ENCODE data around the gene NGEF.

The NGEF gene

DNA sequence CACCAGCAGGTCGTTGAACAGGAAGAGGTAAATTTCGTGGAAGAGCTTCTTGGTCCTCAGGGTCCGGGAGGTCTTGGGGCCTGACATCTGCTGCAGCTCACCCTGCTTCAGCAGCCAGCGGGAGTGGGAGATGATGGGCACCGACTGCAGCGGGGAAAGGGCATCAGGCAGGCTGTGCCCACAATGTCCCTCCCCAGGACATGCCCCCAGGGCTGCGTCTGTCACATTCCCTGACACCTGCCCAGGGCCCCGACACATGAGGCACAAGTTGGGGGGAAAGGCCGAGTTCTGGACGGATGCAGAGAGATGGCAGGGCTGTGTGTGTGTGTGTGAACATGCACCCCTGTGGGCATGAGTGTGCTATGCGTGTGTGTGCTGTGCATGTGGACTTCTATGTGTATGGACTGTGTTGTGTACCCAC is 129.0 kb downstream of the NGEF start:
- DNase-seq (ENCODE audit: low read depth): no peak

DNA sequence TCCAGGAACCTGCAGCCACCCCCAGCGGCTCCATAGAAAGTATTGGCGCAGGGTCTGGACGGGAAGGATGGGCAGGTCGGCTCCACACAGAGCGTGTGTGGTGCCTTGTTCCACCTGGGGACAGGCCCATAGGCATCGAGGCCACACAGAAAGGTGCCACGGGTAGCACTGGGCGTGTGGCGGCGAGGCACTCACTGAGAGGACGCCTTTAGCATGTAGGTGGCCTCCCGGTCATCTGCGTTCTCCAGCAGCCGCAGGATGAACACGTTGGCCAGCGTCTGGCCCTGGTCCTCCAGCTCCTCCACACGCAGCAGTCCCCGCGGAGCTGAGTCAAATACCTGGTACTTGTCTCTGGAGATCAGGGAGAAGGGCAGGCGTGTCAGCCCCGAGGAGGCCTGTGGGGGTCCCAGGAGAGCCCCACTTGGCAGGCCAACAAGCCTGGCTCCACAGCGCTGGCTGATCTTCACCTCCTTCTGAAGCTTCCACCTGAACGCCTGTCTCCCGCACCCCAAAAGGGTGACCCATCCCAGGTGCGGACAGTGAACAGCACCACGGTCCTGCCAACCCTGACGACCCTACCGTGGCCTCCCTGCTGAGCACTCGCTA is 129.8 kb downstream of the NGEF start:
- DNase-seq (ENCODE audit: low read depth): no peak

- no peak for DNase-seq (ENCODE audit: low read depth)
Observed at GRCh38 chr2:232882505-232883115, 130.4 kb downstream of the NGEF start.

DNA sequence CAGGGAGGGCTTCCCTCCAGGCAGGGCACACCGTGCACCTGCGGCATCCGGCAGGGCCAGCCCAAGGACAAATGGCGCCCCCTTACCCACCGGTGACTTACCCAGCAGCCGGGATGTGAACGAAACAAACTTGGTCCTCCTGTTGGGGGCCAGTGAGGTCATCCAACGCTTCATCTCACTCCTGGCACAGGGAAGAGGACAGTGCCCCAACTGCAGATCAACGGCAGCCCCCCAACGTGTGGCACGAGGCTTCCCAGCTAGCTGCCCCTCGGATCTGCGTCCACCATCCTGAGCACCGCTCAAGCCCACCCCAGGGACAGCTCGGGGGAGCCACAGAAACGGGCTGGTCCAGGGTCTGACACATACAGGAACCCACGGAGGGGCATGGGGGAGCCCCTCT is 131.0 kb downstream of the NGEF start:
- DNase-seq (ENCODE audit: low read depth): no peak

GRCh38 chr2:232880764-232881351 is 132.2 kb downstream of the NGEF start:
- no peak for DNase-seq (ENCODE audit: low read depth)

DNA sequence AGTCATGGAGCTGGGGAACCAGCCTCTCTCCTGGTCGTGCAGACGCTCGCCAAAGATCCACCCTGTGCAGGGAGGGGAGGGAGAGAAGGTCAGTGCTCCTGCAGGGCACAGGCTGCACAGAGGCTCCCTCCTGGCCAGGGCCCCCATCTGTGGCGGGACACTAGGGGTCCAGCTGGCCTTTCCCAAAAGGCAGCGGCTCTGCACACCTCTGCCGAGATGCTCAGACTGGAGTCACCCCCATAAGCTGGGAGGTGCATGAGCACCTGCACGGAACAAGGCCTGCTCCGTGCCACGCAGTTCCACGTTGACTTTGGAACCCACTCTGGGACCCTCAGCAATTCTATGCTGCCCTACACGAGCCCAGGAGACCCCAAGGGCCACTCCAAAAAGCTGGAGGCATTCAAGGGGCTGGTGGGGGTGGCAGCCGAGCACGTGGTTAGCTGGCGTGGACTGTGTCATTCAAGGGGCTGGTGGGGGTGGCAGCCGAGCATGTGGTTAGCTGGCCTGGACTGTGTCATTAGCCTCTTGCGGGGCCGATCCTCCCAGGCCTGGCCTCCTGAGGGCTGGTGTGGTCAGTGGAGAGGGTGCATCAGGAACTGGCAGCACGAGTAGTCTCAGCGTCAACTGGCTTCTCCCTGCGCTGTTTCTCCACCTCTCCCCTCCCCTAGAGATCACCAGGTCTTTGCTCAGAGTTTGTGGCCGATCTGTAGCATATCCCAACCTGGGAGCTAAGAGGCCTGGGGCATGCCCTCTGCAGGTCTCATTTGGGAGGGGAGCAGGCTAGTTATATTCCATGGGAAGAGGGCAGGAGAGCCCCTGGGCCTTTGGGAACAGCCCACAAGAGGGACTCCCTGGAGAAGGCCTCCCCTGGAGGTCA is 133.2 kb downstream of the NGEF start:
- no peak for DNase-seq (ENCODE audit: low read depth)

GRCh38 chr2:232878855-232879617 is 134.0 kb downstream of the NGEF start:
- DNase-seq (ENCODE audit: low read depth): no peak

DNA sequence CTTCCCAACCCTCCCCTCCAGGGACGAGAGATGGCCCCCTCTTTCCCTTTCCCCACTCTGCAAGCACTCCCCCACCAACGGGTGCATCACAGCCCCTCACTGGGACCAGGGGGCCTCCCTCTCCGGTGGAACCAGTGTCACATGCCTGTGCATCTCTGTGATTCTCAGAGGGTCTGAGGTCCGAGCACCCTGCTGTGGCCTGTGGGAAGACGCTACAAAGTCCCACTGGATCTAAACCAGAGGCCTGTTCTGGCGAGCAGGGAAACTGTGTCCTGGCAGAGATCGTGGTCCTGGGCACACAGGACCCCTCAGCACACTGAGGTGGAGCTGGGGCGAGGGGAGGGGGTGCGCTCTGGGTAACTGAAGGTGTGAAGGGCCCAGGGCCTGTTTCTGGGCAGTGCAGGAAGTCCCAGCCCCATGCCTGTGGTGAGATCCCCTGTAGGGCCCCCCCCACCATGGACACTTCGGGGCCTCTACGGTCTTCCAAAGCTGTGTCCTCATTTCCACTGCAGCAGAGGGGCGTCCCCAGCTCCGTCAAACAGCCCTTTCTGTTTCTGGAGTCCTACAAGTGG is 135.0 kb downstream of the NGEF start:
- no peak for DNase-seq (ENCODE audit: low read depth)

DNA sequence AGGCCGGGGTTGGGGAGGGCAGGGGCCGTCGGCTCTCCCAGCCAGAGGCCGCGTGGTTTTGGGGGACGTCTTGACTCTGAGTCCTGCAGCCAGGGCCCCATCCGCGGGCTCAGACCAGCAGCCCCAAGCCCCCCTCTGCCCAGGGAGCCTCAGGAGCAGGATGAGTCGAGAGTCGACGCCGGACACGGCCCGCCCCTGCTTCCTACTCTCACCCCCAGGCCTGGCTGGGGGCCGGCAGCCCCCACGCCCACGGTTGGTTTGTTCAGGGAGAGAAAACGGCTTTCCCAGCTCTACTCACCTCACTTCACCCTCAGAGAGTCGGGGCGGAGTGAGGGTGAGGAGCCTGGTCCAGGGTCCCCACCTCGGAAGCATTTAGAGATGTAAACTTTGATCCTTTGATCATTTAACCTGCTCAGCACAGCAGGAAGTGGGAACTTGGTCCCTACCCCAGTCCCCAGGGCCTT is 136.0 kb downstream of the NGEF start:
- DNase-seq (ENCODE audit: low read depth): no peak

- DNase-seq (ENCODE audit: low read depth): peak; percentile 13
Observed at GRCh38 chr2:232876161-232876977, 136.7 kb downstream of the NGEF start.

DNA sequence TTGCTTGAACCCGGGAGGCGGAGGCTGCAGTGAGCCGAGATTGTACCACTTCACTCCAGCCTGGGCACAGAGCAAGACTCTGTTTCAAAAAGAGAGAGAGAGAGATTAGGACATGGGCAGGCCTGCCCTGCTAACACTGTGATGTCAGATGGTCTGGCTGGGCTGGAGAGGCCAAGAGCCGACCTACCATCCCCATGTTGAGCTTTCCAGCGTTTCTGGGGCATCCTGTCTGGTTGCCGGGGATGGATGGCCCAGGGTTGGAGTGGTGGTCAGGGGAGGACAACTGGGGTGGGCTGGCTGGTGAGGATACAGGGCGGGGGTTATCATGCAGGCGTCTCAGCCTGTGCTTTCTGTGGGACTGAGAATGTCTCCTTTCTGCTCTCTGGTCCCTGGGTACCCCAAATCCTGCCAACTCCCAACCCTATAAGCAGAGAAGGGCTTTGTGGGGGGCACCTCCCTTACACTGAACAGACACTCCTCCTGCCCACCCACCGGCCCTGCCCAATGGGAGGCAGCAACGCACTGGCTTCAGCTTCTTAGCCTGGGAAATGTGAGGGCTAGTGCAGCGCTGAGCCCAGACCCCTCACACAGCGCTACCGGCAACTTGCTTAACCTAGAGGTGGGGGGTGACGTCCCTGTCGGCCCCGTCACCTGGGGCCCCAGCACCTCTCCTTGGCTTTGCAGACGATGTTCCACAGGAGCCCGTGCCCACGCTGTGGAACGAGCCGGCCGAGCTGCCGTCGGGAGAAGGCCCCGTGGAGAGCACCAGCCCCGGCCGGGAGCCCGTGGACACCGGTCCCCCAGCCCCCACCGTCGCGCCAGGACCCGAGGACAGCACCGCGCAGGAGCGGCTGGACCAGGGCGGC is 137.6 kb downstream of the NGEF start:
- DNase-seq (ENCODE audit: low read depth): no peak

- DNase-seq (ENCODE audit: low read depth): no peak
Observed at GRCh38 chr2:232874677-232875223, 138.3 kb downstream of the NGEF start.

- no peak for DNase-seq (ENCODE audit: low read depth)
Observed at GRCh38 chr2:232873909-232874641, 139.0 kb downstream of the NGEF start.

DNA sequence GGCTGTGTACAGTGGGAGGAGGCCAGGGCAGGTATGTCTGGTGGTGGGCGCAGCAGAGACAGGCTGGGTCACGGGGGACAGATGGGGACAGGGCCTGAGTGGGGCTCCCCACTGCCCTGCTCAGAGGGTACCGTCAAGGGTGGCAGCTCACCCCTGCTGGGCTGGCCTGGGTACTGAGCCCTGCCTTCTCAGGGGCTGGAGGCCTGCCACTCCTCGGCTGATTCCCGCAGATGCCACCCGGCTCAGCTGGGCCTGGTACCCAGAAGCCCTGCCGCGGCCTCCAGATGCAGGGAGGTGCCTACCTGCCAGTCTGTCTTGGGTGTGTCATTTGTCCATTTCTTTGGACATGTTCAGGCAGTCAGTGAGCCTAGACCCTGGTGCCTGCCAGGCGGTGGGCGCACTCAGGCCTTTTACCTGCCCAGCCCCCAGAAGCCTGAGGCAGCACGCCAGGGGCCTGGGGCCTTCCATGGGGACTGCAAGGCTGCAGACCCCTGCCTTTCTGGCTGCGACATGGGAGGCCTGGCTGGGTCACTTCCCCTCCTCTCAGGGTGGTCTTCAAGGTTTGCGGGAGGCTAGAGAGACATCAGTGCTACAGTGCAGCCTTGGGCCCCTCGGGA is 139.7 kb downstream of the NGEF start:
- DNase-seq (ENCODE audit: low read depth): no peak

DNA sequence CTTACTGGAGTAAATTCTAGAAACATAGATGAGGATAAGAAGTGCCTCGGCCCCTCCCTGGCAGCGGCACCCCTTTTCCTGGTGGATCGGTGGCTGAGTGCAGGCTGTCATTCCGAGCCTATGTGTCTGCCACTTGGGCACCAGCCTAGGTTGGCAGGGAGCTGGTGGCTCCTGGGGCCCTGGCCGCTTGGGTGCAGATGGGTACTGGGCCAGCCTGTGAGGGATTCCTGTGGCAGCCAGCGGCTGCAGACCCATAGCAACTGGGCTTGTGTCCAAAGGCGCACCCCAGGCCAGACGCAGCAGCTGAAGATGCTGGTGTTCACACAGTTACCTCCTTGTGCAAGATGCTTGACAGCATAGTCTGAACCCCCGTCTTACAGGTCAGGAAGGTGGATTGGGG is 140.2 kb downstream of the NGEF start:
- DNase-seq (ENCODE audit: low read depth): no peak

DNA sequence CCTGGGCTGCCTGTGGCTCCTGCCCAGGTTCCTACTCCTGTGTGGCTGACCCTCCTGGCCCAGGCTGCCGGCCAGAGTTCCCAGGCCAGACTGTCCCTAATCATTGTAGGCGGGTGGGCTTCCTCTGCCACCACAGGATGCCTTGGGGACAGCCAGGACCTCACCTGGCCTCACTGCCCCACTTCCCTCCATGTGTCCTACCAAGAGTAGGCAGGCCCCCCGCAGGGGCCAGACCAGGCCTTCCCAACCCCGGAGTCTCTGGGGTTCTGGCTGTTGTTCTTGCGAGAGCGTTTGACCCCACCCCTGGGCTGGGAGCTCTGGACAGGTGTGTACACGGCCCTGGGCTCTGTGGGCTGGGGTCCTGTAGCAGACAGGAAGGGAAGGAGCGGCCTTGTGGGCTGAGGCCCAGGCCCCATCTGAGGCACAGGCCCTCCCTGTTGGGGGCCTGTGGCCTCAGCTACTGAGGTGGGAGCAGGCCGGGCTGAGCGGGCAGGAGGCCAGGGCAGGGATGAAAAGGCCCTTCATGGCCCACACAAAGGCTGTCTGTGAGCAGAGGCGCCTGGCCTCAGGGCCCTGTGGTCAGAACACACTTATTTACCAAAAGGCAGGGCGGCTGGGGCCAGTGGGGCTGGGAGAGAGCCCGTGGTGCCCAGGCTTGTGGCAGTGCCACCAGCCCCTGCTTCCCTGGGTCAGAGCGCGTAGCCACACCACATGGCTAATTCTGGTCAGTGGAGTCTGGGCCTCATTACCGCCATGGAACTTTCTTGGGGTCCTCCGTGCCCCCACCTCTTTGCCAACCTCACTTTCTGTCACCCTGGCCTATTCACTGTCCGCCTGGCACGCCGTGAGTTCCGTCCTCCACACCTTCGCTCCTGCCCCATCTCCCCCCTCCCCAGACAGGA is 141.0 kb downstream of the NGEF start:
- DNase-seq (ENCODE audit: low read depth): no peak

GRCh38 chr2:232871418-232871834 is 141.6 kb downstream of the NGEF start:
- DNase-seq (ENCODE audit: low read depth): no peak

Data from activated T-helper 1 cell treated with Interleukin-2 at 50 U/mL for 16 hours (primary cell).